Hair follicular keratinocyte (primary cell): ENCODE measurements around the gene YIPF4. TPM values are rescaled to one million over a fixed set of nuclear protein-coding genes. Genes with fewer than 3 reads are reported as not detected.

Experiments
- total RNA-seq: library from RNA; depleted of rRNA; stranded (reverse); fragments of >200 nt; gene quantifications from 2 replicates; pipeline ENCODE4 v1.2.3, GENCODE V29; 2015

The YIPF4 gene
- 15.6 and 17.3 TPM in 2 replicates for total RNA-seq

GRCh38 chr2:32277674-32278477 lies at the start of gene YIPF4:
TSS of gene YIPF4 (plus strand) at chr2:32277904. CDS start at chr2:32278156, 252 bp downstream.

GRCh38 chr2:32264422-32265105 lies 13.1 kb upstream of the YIPF4 start, which contains the start of gene NLRC4:
TSS of gene NLRC4 (minus strand) at chr2:32264886. CDS start at chr2:32256775, 8,111 bp downstream.

GRCh38 chr2:32356681-32357317 lies 79.1 kb downstream of the YIPF4 start, which contains the start of gene BIRC6:
TSS of gene BIRC6 (plus strand) at chr2:32357023. CDS start at chr2:32357162, 139 bp downstream.

Other genes with a start within 250 kb of the YIPF4 start
- 82.5 and 106 TPM in 2 replicates for gene DPY30, start 238.1 kb upstream of the YIPF4 start, total RNA-seq
- 11.5 and 12.8 TPM in 2 replicates for gene SPAST, start 214.3 kb upstream of the YIPF4 start, total RNA-seq
- 13.7 and 17.4 TPM in 2 replicates for gene SLC30A6, start 112.0 kb upstream of the YIPF4 start, total RNA-seq
- not detected in 2 replicates for gene NLRC4, start 13.0 kb upstream of the YIPF4 start, total RNA-seq
- gene BIRC6, start 79.1 kb downstream of the YIPF4 start, total RNA-seq, result 33.8 and 35.6 TPM in 2 replicates